ENCODE measurements around the gene FRS2.
"Not testable (repeated sequence)": the region's sequence is repeated elsewhere in the genome, so short reads cannot be mapped to it uniquely, and the experiment has no call there.

FRS2 gene

DNA sequence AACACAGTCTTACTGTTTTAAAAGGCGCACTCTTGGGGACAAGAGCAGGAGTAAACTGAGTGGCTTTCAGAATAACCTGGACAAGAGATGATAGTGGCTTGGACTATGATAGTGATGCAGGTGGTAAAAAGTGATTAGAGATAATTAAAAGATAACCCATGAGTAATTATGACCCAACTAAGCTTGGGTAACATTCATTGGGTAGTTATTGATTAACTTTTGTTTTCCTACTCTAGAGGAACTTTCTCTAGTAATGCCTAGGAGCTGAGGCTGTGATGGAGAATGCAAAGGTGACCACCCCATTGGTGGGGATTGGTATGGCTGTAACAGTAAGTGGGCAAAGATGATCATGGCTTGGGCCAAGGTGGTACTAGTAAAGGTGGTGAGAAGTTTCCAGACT lies 22.3 kb upstream of the FRS2 start:
- no peak for DNase-seq (ENCODE audit: low read depth in 1 of 2, low spot score in 1 of 2)
- no peak overlapping the region for H3K4me3 ChIP-seq (replicated peaks; ENCODE audit: insufficient read depth, low read length)

DNA sequence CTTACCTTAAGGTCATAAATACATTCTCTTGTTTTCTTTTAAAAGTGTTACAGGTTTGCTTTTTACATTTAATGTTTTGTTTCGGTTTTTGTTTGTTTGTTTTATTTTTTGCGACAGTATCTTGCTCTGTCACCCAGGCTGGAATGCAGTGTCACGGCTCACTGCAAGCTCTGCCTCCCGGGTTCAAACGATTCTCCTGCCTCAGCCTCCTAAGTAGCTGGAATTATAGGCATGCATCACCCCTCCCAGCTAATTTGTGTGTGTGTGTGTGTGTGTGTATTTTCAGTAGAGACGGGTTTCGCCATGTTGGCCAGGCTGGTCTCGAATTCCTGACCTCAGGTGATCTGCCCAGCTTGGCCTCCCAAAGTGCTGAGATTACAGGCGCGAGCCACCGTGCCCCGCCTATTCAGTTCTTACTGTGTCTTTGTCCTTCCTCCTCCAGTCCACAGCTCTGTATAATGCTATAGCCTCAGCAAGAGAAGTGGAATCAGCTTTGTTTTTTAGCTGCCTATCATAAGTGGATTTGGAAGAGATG lies 17.5 kb upstream of the FRS2 start:
- H3K27me3 ChIP-seq (ENCODE audit: insufficient read depth, poor library complexity, severe bottlenecking); H3K27ac ChIP-seq (replicated peaks); H3K4me3 ChIP-seq (replicated peaks; ENCODE audit: insufficient read depth, low read length); DNase-seq (ENCODE audit: low read depth in 1 of 2, low spot score in 1 of 2): not testable (repeated sequence)

More for the DNA sequence above, 22.3 kb upstream of the FRS2 start:
- Histone ChIP-seq H3K27me3 (ENCODE audit: insufficient read depth, poor library complexity, severe bottlenecking) (no peaks in the 10 kb centered on the region), H3K27ac (replicated peaks) (no peak overlapping the region)
- TF ChIP-seq CTCF (IDR thresholded peaks at IDR 0.05; ENCODE audit: insufficient read depth, low read length) (no peak), GABPA (IDR thresholded peaks at IDR 0.05; ENCODE audit: low read depth) (no peak), POLR2AphosphoS5 (IDR thresholded peaks at IDR 0.05; ENCODE audit: low read depth) (no peak), SPI1 (IDR thresholded peaks at IDR 0.05; ENCODE audit: borderline replicate concordance, low read depth) (no peak)
- TF ChIP-seq, protein P1, sequence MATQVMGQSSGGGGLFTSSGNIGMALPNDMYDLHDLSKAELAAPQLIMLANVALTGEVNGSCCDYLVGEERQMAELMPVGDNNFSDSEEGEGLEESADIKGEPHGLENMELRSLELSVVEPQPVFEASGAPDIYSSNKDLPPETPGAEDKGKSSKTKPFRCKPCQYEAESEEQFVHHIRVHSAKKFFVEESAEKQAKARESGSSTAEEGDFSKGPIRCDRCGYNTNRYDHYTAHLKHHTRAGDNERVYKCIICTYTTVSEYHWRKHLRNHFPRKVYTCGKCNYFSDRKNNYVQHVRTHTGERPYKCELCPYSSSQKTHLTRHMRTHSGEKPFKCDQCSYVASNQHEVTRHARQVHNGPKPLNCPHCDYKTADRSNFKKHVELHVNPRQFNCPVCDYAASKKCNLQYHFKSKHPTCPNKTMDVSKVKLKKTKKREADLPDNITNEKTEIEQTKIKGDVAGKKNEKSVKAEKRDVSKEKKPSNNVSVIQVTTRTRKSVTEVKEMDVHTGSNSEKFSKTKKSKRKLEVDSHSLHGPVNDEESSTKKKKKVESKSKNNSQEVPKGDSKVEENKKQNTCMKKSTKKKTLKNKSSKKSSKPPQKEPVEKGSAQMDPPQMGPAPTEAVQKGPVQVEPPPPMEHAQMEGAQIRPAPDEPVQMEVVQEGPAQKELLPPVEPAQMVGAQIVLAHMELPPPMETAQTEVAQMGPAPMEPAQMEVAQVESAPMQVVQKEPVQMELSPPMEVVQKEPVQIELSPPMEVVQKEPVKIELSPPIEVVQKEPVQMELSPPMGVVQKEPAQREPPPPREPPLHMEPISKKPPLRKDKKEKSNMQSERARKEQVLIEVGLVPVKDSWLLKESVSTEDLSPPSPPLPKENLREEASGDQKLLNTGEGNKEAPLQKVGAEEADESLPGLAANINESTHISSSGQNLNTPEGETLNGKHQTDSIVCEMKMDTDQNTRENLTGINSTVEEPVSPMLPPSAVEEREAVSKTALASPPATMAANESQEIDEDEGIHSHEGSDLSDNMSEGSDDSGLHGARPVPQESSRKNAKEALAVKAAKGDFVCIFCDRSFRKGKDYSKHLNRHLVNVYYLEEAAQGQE (IDR thresholded peaks at IDR 0.05; ENCODE audit: insufficient replicate concordance, low read depth), result no peak

GRCh38 chr12:69456239-69456638 lies 13.9 kb upstream of the FRS2 start:
- no peak for TF ChIP-seq GABPA (IDR thresholded peaks at IDR 0.05; ENCODE audit: low read depth)
- no peak for TF ChIP-seq CTCF (IDR thresholded peaks at IDR 0.05; ENCODE audit: insufficient read depth, low read length)
- no peak for TF ChIP-seq POLR2AphosphoS5 (IDR thresholded peaks at IDR 0.05; ENCODE audit: low read depth)
- TF ChIP-seq, protein P1 (IDR thresholded peaks at IDR 0.05; ENCODE audit: insufficient replicate concordance, low read depth), result no peak
- TF ChIP-seq SPI1 (IDR thresholded peaks at IDR 0.05; ENCODE audit: borderline replicate concordance, low read depth), result no peak
- DNase-seq (ENCODE audit: low read depth in 1 of 2, low spot score in 1 of 2), result no peak
- Histone ChIP-seq H3K27me3 (ENCODE audit: insufficient read depth, poor library complexity, severe bottlenecking) (no peaks in the 10 kb centered on the region), H3K4me3 (replicated peaks; ENCODE audit: insufficient read depth, low read length) (no peak overlapping the region), H3K27ac (replicated peaks) (no peak overlapping the region)

GRCh38 chr12:69457433-69457832 lies 12.8 kb upstream of the FRS2 start:
- Histone ChIP-seq H3K27ac (replicated peaks) (no peak overlapping the region), H3K4me3 (replicated peaks; ENCODE audit: insufficient read depth, low read length) (no peak overlapping the region), H3K27me3 (ENCODE audit: insufficient read depth, poor library complexity, severe bottlenecking) (no peaks in the 10 kb centered on the region)
- no peak for DNase-seq (ENCODE audit: low read depth in 1 of 2, low spot score in 1 of 2)
- TF ChIP-seq GABPA (IDR thresholded peaks at IDR 0.05; ENCODE audit: low read depth) (no peak), POLR2AphosphoS5 (IDR thresholded peaks at IDR 0.05; ENCODE audit: low read depth) (no peak), CTCF (IDR thresholded peaks at IDR 0.05; ENCODE audit: insufficient read depth, low read length) (no peak), SPI1 (IDR thresholded peaks at IDR 0.05; ENCODE audit: borderline replicate concordance, low read depth) (no peak)
- TF ChIP-seq, protein P1 (IDR thresholded peaks at IDR 0.05; ENCODE audit: insufficient replicate concordance, low read depth), result no peak
